ENCODE data around the gene APLP2.
"Not testable (repeated sequence)": the region's sequence is repeated elsewhere in the genome, so short reads cannot be mapped to it uniquely, and the experiment has no call there.

Gene APLP2

GRCh38 chr11:130088919-130089673, 19.4 kb downstream of the APLP2 start:
- Histone ChIP-seq H3K27ac (no peak overlapping the region), H3K36me3 (peaks cover 0 to 51% (median 17%) of the 10 kb centered on the region in 11 experiments; a peak in 11 of 22 replicates), H3K27me3 (no peaks in the 10 kb centered on the region), H3K4me2 (no peak overlapping the region), H3K9ac (no peak overlapping the region), H3K4me1 (peaks cover 0 to 72% (median 3%) of the 10 kb centered on the region in 10 experiments; a peak in 10 of 20 replicates), H3K4me3 (no peak overlapping the region), H4K20me1 (peaks cover 49 to 75% (median 70%) of the 10 kb centered on the region in 11 experiments), H3K9me3 (replicated peaks in 1 of 11) (peaks cover 0 to 18% (median 10%) of the 10 kb centered on the region in 11 experiments; a peak in 14 of 22 replicates)
- no peak for TF ChIP-seq Cebpa-rat (IDR thresholded peaks at IDR 0.05)

- peaks cover 50 to 75% (median 71%) of the 10 kb centered on the region in 11 experiments for H4K20me1 ChIP-seq
- H3K36me3 ChIP-seq: peaks cover 0 to 46% (median 12%) of the 10 kb centered on the region in 11 experiments; a peak in 12 of 22 replicates
- H3K9me3 ChIP-seq (replicated peaks in 1 of 11): peaks cover 0 to 15% (median 10%) of the 10 kb centered on the region in 11 experiments; a peak in 14 of 22 replicates
- no peak overlapping the region for H3K4me3 ChIP-seq
- no peak overlapping the region for H3K9ac ChIP-seq
- H3K4me1 ChIP-seq: peaks cover 0 to 72% (median 8%) of the 10 kb centered on the region in 10 experiments; a peak in 16 of 20 replicates
- H3K4me2 ChIP-seq: no peak overlapping the region
- no peak overlapping the region for H3K27ac ChIP-seq
- no peaks in the 10 kb centered on the region for H3K27me3 ChIP-seq
- TF ChIP-seq Cebpa-rat (IDR thresholded peaks at IDR 0.05): no peak
Measured at GRCh38 chr11:130089674-130090073, 20.0 kb downstream of the APLP2 start.

- peaks cover 0 to 15% (median 8%) of the 10 kb centered on the region in 11 experiments; a peak in 14 of 22 replicates for H3K9me3 ChIP-seq (replicated peaks in 1 of 11)
- not testable (repeated sequence) for H3K4me2 ChIP-seq, H3K27ac ChIP-seq, H3K4me3 ChIP-seq, H3K27me3 ChIP-seq, H3K9ac ChIP-seq
- H3K36me3 ChIP-seq: peaks cover 0 to 37% (median 10%) of the 10 kb centered on the region in 11 experiments; a peak in 12 of 22 replicates
- peaks cover 0 to 72% (median 16%) of the 10 kb centered on the region in 10 experiments; a peak in 16 of 20 replicates for H3K4me1 ChIP-seq
- H4K20me1 ChIP-seq: peaks cover 49 to 75% (median 71%) of the 10 kb centered on the region in 11 experiments
Measured at GRCh38 chr11:130090517-130090916, 20.8 kb downstream of the APLP2 start.

GRCh38 chr11:130091169-130091568, 21.5 kb downstream of the APLP2 start:
- Histone ChIP-seq H3K36me3 (peaks cover 0 to 33% (median 9%) of the 10 kb centered on the region in 11 experiments; a peak in 12 of 22 replicates), H3K9me3 (replicated peaks in 1 of 11) (peaks cover 0 to 15% (median 8%) of the 10 kb centered on the region in 11 experiments; a peak in 14 of 22 replicates), H3K4me1 (peaks cover 0 to 72% (median 16%) of the 10 kb centered on the region in 10 experiments; a peak in 16 of 20 replicates), H4K20me1 (peaks cover 52 to 75% (median 71%) of the 10 kb centered on the region in 11 experiments)
- not testable (repeated sequence) for H3K9ac ChIP-seq, H3K4me2 ChIP-seq, H3K4me3 ChIP-seq, H3K27me3 ChIP-seq, H3K27ac ChIP-seq

- Histone ChIP-seq H3K4me3 (no peak overlapping the region), H3K36me3 (peaks cover 0 to 34% (median 9%) of the 10 kb centered on the region in 11 experiments; a peak in 12 of 22 replicates), H3K4me2 (peak overlapping the region in 3 of 11 experiments; percentile 13 to 58 (median 36); a peak in 4 of 22 replicates), H3K4me1 (peaks cover 0 to 71% (median 16%) of the 10 kb centered on the region in 10 experiments; a peak in 16 of 20 replicates), H3K9ac (no peak overlapping the region), H3K27me3 (no peaks in the 10 kb centered on the region), H3K27ac (no peak overlapping the region), H3K9me3 (replicated peaks in 1 of 11) (peaks cover 0 to 15% (median 8%) of the 10 kb centered on the region in 11 experiments; a peak in 14 of 22 replicates), H4K20me1 (peaks cover 50 to 75% (median 71%) of the 10 kb centered on the region in 11 experiments)
- TF ChIP-seq Cebpa-rat (IDR thresholded peaks at IDR 0.05): no peak
Measured at GRCh38 chr11:130092661-130093060, 23.0 kb downstream of the APLP2 start.

GRCh38 chr11:130094614-130095013, 24.9 kb downstream of the APLP2 start:
- Histone ChIP-seq H3K27ac (peak overlapping the region in 3 of 11 experiments; percentile 2 to 27 (median 26); a peak in 1 of 22 replicates), H3K9me3 (replicated peaks in 1 of 11) (peaks cover 0 to 8% (median 2%) of the 10 kb centered on the region in 11 experiments; a peak in 14 of 22 replicates), H3K36me3 (peaks cover 0 to 21% (median 5%) of the 10 kb centered on the region in 11 experiments; a peak in 12 of 22 replicates), H3K9ac (no peak overlapping the region; a peak in 1 of 22 replicates), H3K4me2 (peak overlapping the region in 8 of 11 experiments; percentile 1 to 78 (median 60); a peak in 14 of 22 replicates), H4K20me1 (peaks cover 46 to 75% (median 71%) of the 10 kb centered on the region in 11 experiments; a peak in 21 of 22 replicates), H3K27me3 (no peaks in the 10 kb centered on the region), H3K4me1 (peaks cover 0 to 71% (median 24%) of the 10 kb centered on the region in 10 experiments; a peak in 16 of 20 replicates), H3K4me3 (no peak overlapping the region)
- no peak for TF ChIP-seq Cebpa-rat (IDR thresholded peaks at IDR 0.05)

GRCh38 chr11:130095326-130095725, 25.6 kb downstream of the APLP2 start:
- H4K20me1 ChIP-seq: peaks cover 51 to 78% (median 75%) of the 10 kb centered on the region in 11 experiments; a peak in 21 of 22 replicates
- no peak overlapping the region for H3K4me3 ChIP-seq
- H3K9me3 ChIP-seq (replicated peaks in 1 of 11): peaks cover 0 to 5% (median 0%) of the 10 kb centered on the region in 11 experiments; a peak in 1 of 22 replicates
- H3K36me3 ChIP-seq: peaks cover 0 to 24% (median 5%) of the 10 kb centered on the region in 11 experiments; a peak in 9 of 22 replicates
- no peak for TF ChIP-seq Cebpa-rat (IDR thresholded peaks at IDR 0.05)
- H3K9ac ChIP-seq: no peak overlapping the region
- H3K27me3 ChIP-seq: no peaks in the 10 kb centered on the region
- H3K4me2 ChIP-seq: peak overlapping the region in 6 of 11 experiments; percentile 30 to 78 (median 64); a peak in 11 of 22 replicates
- peaks cover 0 to 76% (median 24%) of the 10 kb centered on the region in 10 experiments; a peak in 16 of 20 replicates for H3K4me1 ChIP-seq
- H3K27ac ChIP-seq: peak overlapping the region in 1 of 11 experiments; percentile 21; a peak in 1 of 22 replicates

GRCh38 chr11:130096042-130096441, 26.3 kb downstream of the APLP2 start:
- Histone ChIP-seq H3K4me3 (no peak overlapping the region), H3K27me3 (no peaks in the 10 kb centered on the region), H3K4me2 (peak overlapping the region in 5 of 11 experiments; percentile 0 to 78 (median 58); a peak in 5 of 22 replicates), H3K9me3 (replicated peaks in 1 of 11) (peaks cover 0 to 8% (median 0%) of the 10 kb centered on the region in 11 experiments; a peak in 1 of 22 replicates), H4K20me1 (peaks cover 53 to 85% (median 82%) of the 10 kb centered on the region in 11 experiments; a peak in 21 of 22 replicates), H3K36me3 (peaks cover 0 to 27% (median 5%) of the 10 kb centered on the region in 11 experiments; a peak in 9 of 22 replicates), H3K9ac (no peak overlapping the region), H3K27ac (no peak overlapping the region), H3K4me1 (peaks cover 0 to 82% (median 24%) of the 10 kb centered on the region in 10 experiments; a peak in 16 of 20 replicates)
- no peak for TF ChIP-seq Cebpa-rat (IDR thresholded peaks at IDR 0.05)

All from BLaER1 treated with 17β-estradiol and CSF1 and Interleukin-3, amounts not matched to agents 10 nM and 100 nM (cell line).